Gastrocnemius medialis (tissue), 4 donors: ENCODE data around the gene PTCSC3. TPM values are rescaled to one million over a fixed set of nuclear protein-coding genes. Genes with fewer than 3 reads are reported as not detected.

Experiments used
- ATAC-seq, 2 donors: fragments of 150-250 bp; one replicate each; pipeline ENCODE4 v1.9.1; 2016
- DNase-seq, 2 donors: peaks; one replicate each; pipeline ENCODE4 v3.0.0-alpha.2; 2019
- H3K27ac ChIP-seq, 4 donors: fragments of 200-600 bp; sonication (generic); 1 replicate in 1 of 4; 2 replicates in 3 of 4; pipeline ENCODE4 v1.5.1; 2016 to 2018; ENCODE audit warnings: mild to moderate bottlenecking in 2 of 4, moderate library complexity in 1 of 4
- H3K27me3 ChIP-seq, 3 donors: fragments of 200-600 bp; sonication (generic) in 2 of 3; 1 replicate in 1 of 3; 2 replicates in 2 of 3; pipeline versions ENCODE4 v1.5.1 to v1.6.0; 2016 to 2019; ENCODE audit warnings: mild to moderate bottlenecking in 1 of 3, moderate library complexity in 1 of 3
- H3K36me3 ChIP-seq, 2 donors: fragments of 200-600 bp; sonication (generic) in 1 of 2; one replicate each; pipeline ENCODE4 v1.5.1; 2017 to 2018
- H3K4me1 ChIP-seq, 2 donors: fragments of 200-600 bp; sonication (generic) in 1 of 2; one replicate each; pipeline ENCODE4 v1.5.1; 2016 to 2017; ENCODE audit warnings: mild to moderate bottlenecking in 2 of 2
- H3K4me3 ChIP-seq, 4 donors: fragments of 200-600 bp; sonication (generic) in 3 of 4; 1 replicate in 1 of 4; 2 replicates in 3 of 4; pipeline ENCODE4 v1.5.1; 2016 to 2019; ENCODE audit warnings: mild to moderate bottlenecking in 2 of 4
- H3K9me3 ChIP-seq, 3 donors: fragments of 200-600 bp; sonication (generic) in 2 of 3; 1 replicate in 1 of 3; 2 replicates in 2 of 3; pipeline ENCODE4 v1.5.1; 2016 to 2019
- CTCF ChIP-seq, 5 experiments: fragments of 450-650 bp in 3 of 5; fragments of 200-600 bp in 2 of 5; sonication (generic) in 2 of 5; IDR thresholded peaks in 4 of 5; conservative IDR thresholded peaks in 1 of 5; 1 replicate in 4 of 5; 2 replicates in 1 of 5; pipeline ENCODE4 v1.5.1; 2016 to 2019; ENCODE audit warnings: antibody characterized with exemption in 5 of 5, mild to moderate bottlenecking in 3 of 5, moderate library complexity in 3 of 5
- POLR2A ChIP-seq, 2 donors: fragments of 450-650 bp; IDR thresholded peaks; one replicate each; pipeline ENCODE4 v1.6.1; 2017; ENCODE audit warnings: antibody characterized with exemption in 2 of 2, mild to moderate bottlenecking in 2 of 2, moderate library complexity in 2 of 2
- in situ Hi-C, 4 donors: fragments of 200-750 bp; cut with MboI; loops; one replicate each; pipeline versions ENCODE4 v1.15.0 to v1.8.0; 2017; ENCODE audit warnings: low sequenced_read_pairs in 4 of 4
- intact Hi-C: fragments of 100-400 bp; cut with DNase I; formaldehyde crosslinking; loops from one replicate; pipeline ENCODE4 v1.15.1; 2023; ENCODE audit warnings: low total_unique reads
- total RNA-seq, 4 donors: library from RNA; depleted of rRNA; stranded (reverse); fragments of >200 nt; gene quantifications; one replicate each; pipeline versions ENCODE4 v1.1.0 to v1.2.3, GENCODE V29; 2016

Gene PTCSC3
- total RNA-seq, 4 donors from 2014 or later = not detected

GRCh38 chr14:36094963-36095362 lies 81.6 kb downstream of the PTCSC3 start:
- Histone ChIP-seq H3K4me1 (no peaks in the 10 kb centered on the region), H3K27me3 (no peaks in the 10 kb centered on the region), H3K4me3 (no peak overlapping the region), H3K9me3 (no peaks in the 10 kb centered on the region), H3K27ac (no peak overlapping the region), H3K36me3 (no peaks in the 10 kb centered on the region)
- intact Hi-C loops = no loop called here
- in situ Hi-C loops = no loop called here
- ATAC-seq (no peak), DNase-seq (no peak)
- TF ChIP-seq CTCF (IDR thresholded peaks at IDR 0.05 in 4 of 5, conservative IDR thresholded peaks at IDR 0.05 in 1 of 5) (no peak), POLR2A (IDR thresholded peaks at IDR 0.05) (no peak)

- H3K4me1 ChIP-seq = no peaks in the 10 kb centered on the region
- ATAC-seq = no peak
- in situ Hi-C loops = no loop called here
These were observed 85.4 kb downstream of the PTCSC3 start for GRCh38 chr14:36091096-36091495.

GRCh38 chr14:36087411-36087810 lies 89.1 kb downstream of the PTCSC3 start:
- TF ChIP-seq CTCF (IDR thresholded peaks at IDR 0.05 in 4 of 5, conservative IDR thresholded peaks at IDR 0.05 in 1 of 5) (no peak), POLR2A (IDR thresholded peaks at IDR 0.05) (no peak)
- H3K9me3 ChIP-seq = no peaks in the 10 kb centered on the region
- DNase-seq = no peak
- no peak overlapping the region for H3K27ac ChIP-seq
- intact Hi-C loops = no loop called here
- H3K36me3 ChIP-seq = no peaks in the 10 kb centered on the region
- H3K4me1 ChIP-seq = no peaks in the 10 kb centered on the region
- no peaks in the 10 kb centered on the region for H3K27me3 ChIP-seq
- no peak for ATAC-seq
- no peak overlapping the region for H3K4me3 ChIP-seq
- in situ Hi-C loops = no loop called here

More at GRCh38 chr14:36091096-36091495, 85.4 kb downstream of the PTCSC3 start:
- no peaks in the 10 kb centered on the region for H3K9me3 ChIP-seq
- no peaks in the 10 kb centered on the region for H3K27me3 ChIP-seq
- no peak for DNase-seq
- H3K4me3 ChIP-seq = no peak overlapping the region
- intact Hi-C loops = no loop called here
- TF ChIP-seq POLR2A (IDR thresholded peaks at IDR 0.05) (no peak), CTCF (IDR thresholded peaks at IDR 0.05 in 4 of 5, conservative IDR thresholded peaks at IDR 0.05 in 1 of 5) (no peak)
- no peaks in the 10 kb centered on the region for H3K36me3 ChIP-seq
- H3K27ac ChIP-seq = no peak overlapping the region

- Histone ChIP-seq H3K36me3 (no peaks in the 10 kb centered on the region), H3K27me3 (no peaks in the 10 kb centered on the region), H3K9me3 (no peaks in the 10 kb centered on the region), H3K4me3 (no peak overlapping the region), H3K4me1 (no peaks in the 10 kb centered on the region), H3K27ac (no peak overlapping the region)
- no peak for ATAC-seq
- intact Hi-C loops (no loop called here), in situ Hi-C loops (no loop called here)
- TF ChIP-seq CTCF (IDR thresholded peaks at IDR 0.05 in 4 of 5, conservative IDR thresholded peaks at IDR 0.05 in 1 of 5) (no peak), POLR2A (IDR thresholded peaks at IDR 0.05) (no peak)
- DNase-seq = no peak
These were observed 89.7 kb downstream of the PTCSC3 start for GRCh38 chr14:36086629-36087395.

GRCh38 chr14:36085861-36086260 lies 90.7 kb downstream of the PTCSC3 start:
- H3K4me3 ChIP-seq = no peak overlapping the region
- H3K4me1 ChIP-seq = no peaks in the 10 kb centered on the region
- no peaks in the 10 kb centered on the region for H3K9me3 ChIP-seq
- ATAC-seq (no peak), DNase-seq (no peak)
- no peaks in the 10 kb centered on the region for H3K27me3 ChIP-seq
- no peaks in the 10 kb centered on the region for H3K36me3 ChIP-seq
- TF ChIP-seq CTCF (IDR thresholded peaks at IDR 0.05 in 4 of 5, conservative IDR thresholded peaks at IDR 0.05 in 1 of 5) (no peak), POLR2A (IDR thresholded peaks at IDR 0.05) (no peak)
- in situ Hi-C loops (no loop called here), intact Hi-C loops (no loop called here)
- H3K27ac ChIP-seq = no peak overlapping the region
